Keratinocyte (primary cell): ENCODE measurements around the gene PLCB3. TPM values are rescaled to one million over a fixed set of nuclear protein-coding genes. Genes with fewer than 3 reads are reported as not detected.

Experiments
- DNase-seq: peaks from one replicate; pipeline ENCODE4 v3.0.0-alpha.2; 2011; ENCODE audit warnings: low read depth, missing footprints, low spot score
- FAIRE-seq: peaks from 2 replicates; lab custom pipeline; 2011; peaks lifted over from hg19 to GRCh38; lab: Jason Lieb, UNC
- H2AFZ ChIP-seq: 2 replicates; pipeline ENCODE4 v1.6.0; 2012; ENCODE audit warnings: low read length, control low read depth, inconsistent platforms; ENCODE audit not compliant: control insufficient read depth
- H3K27ac ChIP-seq: 2 replicates; pipeline ENCODE4 v1.5.1; 2011; ENCODE audit warnings: low read length; ENCODE audit not compliant: control insufficient read depth, insufficient read depth
- H3K27me3 ChIP-seq: 3 replicates; pipeline ENCODE4 v1.6.0; 2011; ENCODE audit warnings: low read length; ENCODE audit not compliant: control insufficient read depth, insufficient read depth; ENCODE audit errors: extremely low read depth
- H3K36me3 ChIP-seq, 2 experiments: 2 replicates in 1 of 2; 3 replicates in 1 of 2; pipeline ENCODE4 v1.5.1; 2011; ENCODE audit warnings: low read length in 2 of 2, mild to moderate bottlenecking in 1 of 2; ENCODE audit not compliant: control insufficient read depth in 2 of 2, insufficient read depth in 2 of 2; ENCODE audit errors: extremely low read depth in 1 of 2
- H3K4me1 ChIP-seq: 3 replicates; pipeline ENCODE4 v1.5.1; 2011; ENCODE audit warnings: low read length; ENCODE audit not compliant: control insufficient read depth, insufficient read depth; ENCODE audit errors: extremely low read depth
- H3K4me2 ChIP-seq: 3 replicates; pipeline ENCODE4 v1.6.0; 2011; ENCODE audit warnings: low read depth, low read length; ENCODE audit not compliant: control insufficient read depth, insufficient read depth; ENCODE audit errors: extremely low read depth
- H3K4me3 ChIP-seq, 3 experiments: fragments of 200-600 bp in 1 of 3; sonication (generic) in 1 of 3; 2 replicates in 2 of 3; 3 replicates in 1 of 3; pipeline ENCODE4 v1.5.1; 2011 to 2016; ENCODE audit warnings: low read length in 3 of 3, mild to moderate bottlenecking in 3 of 3, control low read depth in 2 of 3, inconsistent platforms in 1 of 3, low read depth in 1 of 3, mixed read lengths in 1 of 3, mixed run types in 1 of 3, moderate library complexity in 1 of 3; ENCODE audit not compliant: control insufficient read depth in 2 of 3, insufficient read depth in 2 of 3; ENCODE audit errors: extremely low read depth in 1 of 3
- H3K79me2 ChIP-seq: 2 replicates; pipeline ENCODE4 v1.6.0; 2012; ENCODE audit warnings: low read length; ENCODE audit not compliant: control insufficient read depth, insufficient read depth
- H3K9ac ChIP-seq: 3 replicates; pipeline ENCODE4 v1.6.0; 2011; ENCODE audit warnings: low read length; ENCODE audit not compliant: control insufficient read depth, insufficient read depth; ENCODE audit errors: extremely low read depth
- H3K9me1 ChIP-seq: 3 replicates; pipeline ENCODE4 v1.6.0; 2011; ENCODE audit warnings: low read length; ENCODE audit not compliant: control insufficient read depth, insufficient read depth; ENCODE audit errors: extremely low read depth
- H3K9me3 ChIP-seq: 2 replicates; pipeline ENCODE4 v1.5.1; 2012; ENCODE audit warnings: low read depth, low read length; ENCODE audit not compliant: control insufficient read depth
- H4K20me1 ChIP-seq: 3 replicates; pipeline ENCODE4 v1.6.0; 2011; ENCODE audit warnings: low read length; ENCODE audit not compliant: control insufficient read depth, insufficient read depth; ENCODE audit errors: extremely low read depth
- EZH2 ChIP-seq: IDR thresholded peaks from one replicate; pipeline ENCODE4 v1.6.1; 2012; ENCODE audit warnings: inconsistent platforms, mild to moderate bottlenecking, low read length, moderate library complexity
- dilution Hi-C: fragments of 300-500 bp; cut with MboI; formaldehyde crosslinking; loops from one replicate; pipeline ENCODE4 v1.7.0; 2020; ENCODE audit warnings: low sequenced_read_pairs; ENCODE audit not compliant: extremely low pct_ligation_motif_present
- polyA plus RNA-seq, 5 experiments: library from polyadenylated mRNA; depleted of rRNA in 3 of 5; stranded (reverse) in 3 of 5; stranded (forward) in 1 of 5; unstranded in 1 of 5; fragments of >200 nt; gene quantifications; 1 replicate in 1 of 5; 2 replicates in 3 of 5; 3 replicates in 1 of 5; pipeline versions ENCODE4 v1.2.1 to v1.2.3, GENCODE V29; 2011 to 2012; ENCODE audit warnings: missing spikeins in 2 of 5, low read depth in 1 of 5, low replicate concordance in 1 of 5
- TF ChIP-seq, protein P1 (sequence below), 3 experiments: IDR thresholded peaks in 1 of 3; conservative IDR thresholded peaks in 1 of 3; optimal IDR thresholded peaks in 1 of 3; 2 replicates in 2 of 3; 3 replicates in 1 of 3; pipeline versions ENCODE3 to v1.5.1; 2011; ENCODE audit warnings: low read length in 3 of 3, mild to moderate bottlenecking in 3 of 3, moderate library complexity in 2 of 3, control low read depth in 1 of 3, inconsistent platforms in 1 of 3; ENCODE audit not compliant: insufficient read depth in 2 of 3; ENCODE audit errors: extremely low read depth in 1 of 3

The PLCB3 gene
- polyA plus RNA-seq, 1 donor (not counting 4 experiments of a cell fraction or from before 2014, with no cell fraction given), result 32.5 TPM

DNA sequence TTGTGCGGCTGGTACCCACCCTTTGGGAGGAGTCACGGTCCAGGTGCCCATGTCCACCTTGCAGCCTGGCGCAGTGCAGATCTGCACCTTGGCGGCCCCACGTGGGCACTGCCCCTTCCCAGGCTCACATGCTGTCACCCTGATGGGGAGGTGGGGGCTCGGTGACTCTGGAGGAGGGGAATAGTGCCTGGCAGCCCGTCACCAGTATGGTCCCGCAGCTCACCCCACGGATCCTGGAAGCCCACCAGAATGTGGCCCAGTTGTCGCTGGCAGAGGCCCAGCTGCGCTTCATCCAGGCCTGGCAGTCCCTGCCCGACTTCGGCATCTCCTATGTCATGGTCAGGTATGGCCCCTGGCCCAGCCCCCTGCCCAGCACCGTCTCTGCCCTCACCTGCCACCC is 30.5 kb upstream of the PLCB3 start:
- Histone ChIP-seq H3K79me2 (peaks cover 4% of the 10 kb centered on the region), H3K36me3 (peaks cover 2 to 4% of the 10 kb centered on the region in 2 experiments), H3K4me3 (no peak overlapping the region), H3K27me3 (no peaks in the 10 kb centered on the region), H3K27ac (no peak overlapping the region), H3K9me1 (no peaks in the 10 kb centered on the region), H3K9ac (no peak overlapping the region), H3K4me1 (peaks cover 15% of the 10 kb centered on the region), H3K4me2 (no peak overlapping the region), H3K9me3 (no peaks in the 10 kb centered on the region), H2AFZ (no peak overlapping the region), H4K20me1 (no peaks in the 10 kb centered on the region)
- DNase-seq (no peak), FAIRE-seq (no peak)
- no peak for TF ChIP-seq EZH2
- TF ChIP-seq, protein P1, sequence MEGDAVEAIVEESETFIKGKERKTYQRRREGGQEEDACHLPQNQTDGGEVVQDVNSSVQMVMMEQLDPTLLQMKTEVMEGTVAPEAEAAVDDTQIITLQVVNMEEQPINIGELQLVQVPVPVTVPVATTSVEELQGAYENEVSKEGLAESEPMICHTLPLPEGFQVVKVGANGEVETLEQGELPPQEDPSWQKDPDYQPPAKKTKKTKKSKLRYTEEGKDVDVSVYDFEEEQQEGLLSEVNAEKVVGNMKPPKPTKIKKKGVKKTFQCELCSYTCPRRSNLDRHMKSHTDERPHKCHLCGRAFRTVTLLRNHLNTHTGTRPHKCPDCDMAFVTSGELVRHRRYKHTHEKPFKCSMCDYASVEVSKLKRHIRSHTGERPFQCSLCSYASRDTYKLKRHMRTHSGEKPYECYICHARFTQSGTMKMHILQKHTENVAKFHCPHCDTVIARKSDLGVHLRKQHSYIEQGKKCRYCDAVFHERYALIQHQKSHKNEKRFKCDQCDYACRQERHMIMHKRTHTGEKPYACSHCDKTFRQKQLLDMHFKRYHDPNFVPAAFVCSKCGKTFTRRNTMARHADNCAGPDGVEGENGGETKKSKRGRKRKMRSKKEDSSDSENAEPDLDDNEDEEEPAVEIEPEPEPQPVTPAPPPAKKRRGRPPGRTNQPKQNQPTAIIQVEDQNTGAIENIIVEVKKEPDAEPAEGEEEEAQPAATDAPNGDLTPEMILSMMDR (optimal IDR thresholded peaks at IDR 0.05 in 1 of 3, IDR thresholded peaks at IDR 0.05 in 1 of 3, conservative IDR thresholded peaks at IDR 0.05 in 1 of 3; ENCODE audit: extremely low read depth in 1 of 3, insufficient read depth in 2 of 3, low read length in 3 of 3), result no peak
- dilution Hi-C loops, result no loop called here

DNA sequence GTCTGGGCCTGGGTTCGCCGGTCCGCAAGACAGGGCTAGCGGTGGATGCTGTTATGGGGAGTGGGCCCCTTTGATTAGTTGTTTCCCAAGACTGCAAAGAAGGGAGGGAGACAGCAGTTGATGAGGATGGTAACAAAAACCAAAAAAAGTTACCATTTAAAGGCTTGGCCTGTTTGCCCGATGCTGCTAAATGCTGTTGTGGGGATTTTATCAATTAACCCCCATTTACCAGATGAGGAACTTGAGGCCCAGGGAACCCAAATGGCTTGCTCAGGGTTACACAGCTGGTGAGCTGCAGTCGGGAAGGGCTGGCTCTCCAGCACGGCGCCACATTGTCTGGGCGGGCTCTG is 28.7 kb upstream of the PLCB3 start:
- Histone ChIP-seq H3K27ac (no peak overlapping the region), H3K9me1 (no peaks in the 10 kb centered on the region), H3K4me3 (no peak overlapping the region), H3K36me3 (peaks cover 2 to 4% of the 10 kb centered on the region in 2 experiments), H3K27me3 (no peaks in the 10 kb centered on the region), H4K20me1 (no peaks in the 10 kb centered on the region), H3K4me2 (no peak overlapping the region), H3K9me3 (no peaks in the 10 kb centered on the region), H3K4me1 (peaks cover 27% of the 10 kb centered on the region), H3K9ac (no peak overlapping the region), H3K79me2 (peaks cover 18% of the 10 kb centered on the region), H2AFZ (no peak overlapping the region)
- no peak for DNase-seq
- dilution Hi-C loops, result no loop called here
- no peak for TF ChIP-seq EZH2
- TF ChIP-seq, protein P1 (optimal IDR thresholded peaks at IDR 0.05 in 1 of 3, IDR thresholded peaks at IDR 0.05 in 1 of 3, conservative IDR thresholded peaks at IDR 0.05 in 1 of 3; ENCODE audit: extremely low read depth in 1 of 3, insufficient read depth in 2 of 3, low read length in 3 of 3), result no peak
- FAIRE-seq, result no peak
